Glutamatergic neuron (in vitro differentiated cells): ENCODE measurements around the gene CFAP299. TPM values are rescaled to one million over a fixed set of nuclear protein-coding genes. Genes with fewer than 3 reads are reported as not detected.

ENCODE experiments used
- DNase-seq: peaks from one replicate; pipeline ENCODE4 v3.0.0; 2022
- H3K27ac Mint-ChIP-seq: one replicate; pipeline ENCODE4 v1.8.0; 2020; ENCODE audit warnings: mild to moderate bottlenecking, mixed read lengths, inconsistent platforms; ENCODE audit not compliant: unreplicated experiment
- H3K27me3 Mint-ChIP-seq: one replicate; pipeline ENCODE4 v1.8.0; 2020; ENCODE audit warnings: mild to moderate bottlenecking, moderate library complexity, mixed read lengths, inconsistent platforms; ENCODE audit not compliant: unreplicated experiment
- H3K36me3 Mint-ChIP-seq: one replicate; pipeline ENCODE4 v1.8.0; 2020; ENCODE audit warnings: mild to moderate bottlenecking, mixed read lengths, inconsistent platforms; ENCODE audit not compliant: unreplicated experiment
- H3K4me1 Mint-ChIP-seq: one replicate; pipeline ENCODE4 v1.8.0; 2020; ENCODE audit warnings: mild to moderate bottlenecking, low read depth, mixed read lengths, inconsistent platforms; ENCODE audit not compliant: unreplicated experiment
- H3K4me3 Mint-ChIP-seq: one replicate; pipeline ENCODE4 v1.8.0; 2020; ENCODE audit warnings: mild to moderate bottlenecking, mixed read lengths, inconsistent platforms; ENCODE audit not compliant: unreplicated experiment
- H3K9me3 Mint-ChIP-seq: one replicate; pipeline ENCODE4 v1.8.0; 2020; ENCODE audit warnings: mild to moderate bottlenecking, moderate library complexity, mixed read lengths, inconsistent platforms; ENCODE audit not compliant: unreplicated experiment
- total RNA-seq: library from RNA; stranded (reverse); fragmentation: NEBNext Ultra II Directional; extraction: Animal tissue kit (Norgen Biotek cat#: 25700); gene quantifications from one replicate; pipeline ENCODE4 v1.2.1, GENCODE V29; 2021; ENCODE audit not compliant: unreplicated experiment
- TF ChIP-seq, protein P1 (sequence below): fragments of 200-600 bp; sonication (generic); IDR thresholded peaks from one replicate; pipeline ENCODE4 v1.5.0; 2021; ENCODE audit not compliant: partially characterized antibody, unreplicated experiment

CFAP299 gene
- total RNA-seq, 1 donor from 2014 or later: not detected

DNA sequence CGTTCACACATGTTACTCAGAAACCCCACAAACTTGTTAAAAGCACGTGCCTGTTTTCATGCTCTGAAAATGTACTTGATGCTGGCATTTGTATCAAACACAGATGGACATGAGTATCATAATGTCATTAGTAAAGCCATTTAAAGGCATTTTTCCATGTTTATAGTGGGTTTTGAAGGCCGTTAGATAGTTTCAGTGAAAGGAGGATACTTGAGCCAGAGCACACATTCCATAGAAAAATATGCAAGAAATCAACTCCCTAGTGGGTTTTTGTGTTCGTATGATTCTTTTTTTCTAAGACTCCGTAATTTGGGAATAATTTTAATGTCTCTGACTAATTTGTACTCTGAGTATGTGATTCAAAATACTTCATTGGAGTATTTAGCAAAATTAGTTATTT, 478.7 kb downstream of the CFAP299 start:
- no peak for DNase-seq
- no peaks in the 10 kb centered on the region for H3K9me3 Mint-ChIP-seq
- TF ChIP-seq, protein P1, sequence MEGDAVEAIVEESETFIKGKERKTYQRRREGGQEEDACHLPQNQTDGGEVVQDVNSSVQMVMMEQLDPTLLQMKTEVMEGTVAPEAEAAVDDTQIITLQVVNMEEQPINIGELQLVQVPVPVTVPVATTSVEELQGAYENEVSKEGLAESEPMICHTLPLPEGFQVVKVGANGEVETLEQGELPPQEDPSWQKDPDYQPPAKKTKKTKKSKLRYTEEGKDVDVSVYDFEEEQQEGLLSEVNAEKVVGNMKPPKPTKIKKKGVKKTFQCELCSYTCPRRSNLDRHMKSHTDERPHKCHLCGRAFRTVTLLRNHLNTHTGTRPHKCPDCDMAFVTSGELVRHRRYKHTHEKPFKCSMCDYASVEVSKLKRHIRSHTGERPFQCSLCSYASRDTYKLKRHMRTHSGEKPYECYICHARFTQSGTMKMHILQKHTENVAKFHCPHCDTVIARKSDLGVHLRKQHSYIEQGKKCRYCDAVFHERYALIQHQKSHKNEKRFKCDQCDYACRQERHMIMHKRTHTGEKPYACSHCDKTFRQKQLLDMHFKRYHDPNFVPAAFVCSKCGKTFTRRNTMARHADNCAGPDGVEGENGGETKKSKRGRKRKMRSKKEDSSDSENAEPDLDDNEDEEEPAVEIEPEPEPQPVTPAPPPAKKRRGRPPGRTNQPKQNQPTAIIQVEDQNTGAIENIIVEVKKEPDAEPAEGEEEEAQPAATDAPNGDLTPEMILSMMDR: no peak
- H3K4me1 Mint-ChIP-seq: no peaks in the 10 kb centered on the region
- H3K4me3 Mint-ChIP-seq: no peak overlapping the region
- peaks cover 2% of the 10 kb centered on the region for H3K27me3 Mint-ChIP-seq
- no peaks in the 10 kb centered on the region for H3K36me3 Mint-ChIP-seq
- no peak overlapping the region for H3K27ac Mint-ChIP-seq

DNA sequence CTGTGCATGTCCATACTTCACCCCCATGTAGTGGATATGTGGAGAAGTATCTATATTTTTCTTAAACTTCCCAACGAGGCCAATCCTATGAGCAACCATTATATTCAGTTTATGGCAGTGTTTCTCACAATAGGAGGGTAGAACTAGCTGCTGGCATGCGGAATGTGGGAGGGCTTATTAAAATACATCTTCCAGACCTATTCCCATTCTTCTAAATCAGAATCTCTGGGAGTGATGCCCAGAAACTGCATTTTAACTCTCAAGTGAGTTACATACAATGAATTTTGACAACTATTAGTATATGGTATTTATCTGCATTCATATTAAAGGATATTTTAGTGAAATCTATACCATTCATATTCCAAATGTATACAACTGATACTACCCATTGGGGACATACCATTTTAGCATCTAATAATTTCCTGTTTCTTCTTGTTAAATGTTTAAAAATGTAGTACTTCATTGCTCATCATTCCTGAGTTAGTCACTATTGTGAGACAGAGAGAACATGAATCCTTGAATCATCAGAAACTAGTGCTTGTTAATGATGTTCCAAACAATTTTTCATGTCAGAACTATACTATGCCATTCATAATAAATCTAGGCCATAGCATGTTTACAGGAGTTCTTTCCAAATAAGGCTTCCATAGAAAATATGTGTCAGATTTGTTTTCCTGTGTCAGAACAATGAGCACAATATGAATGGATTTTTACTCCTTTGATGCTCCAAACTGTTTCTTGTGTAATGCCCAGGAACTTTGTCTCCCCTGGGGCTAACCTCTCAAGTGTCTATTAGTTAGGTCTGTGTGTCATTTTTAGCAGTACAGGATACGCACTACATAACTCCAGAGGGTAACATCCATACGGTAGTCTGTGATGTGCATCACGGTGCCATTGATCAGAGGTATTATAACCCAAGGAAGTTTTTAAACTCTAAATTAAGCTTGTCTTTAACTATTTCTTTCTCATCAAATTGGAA, 496.1 kb downstream of the CFAP299 start:
- no peak overlapping the region for H3K27ac Mint-ChIP-seq
- DNase-seq: no peak
- no peaks in the 10 kb centered on the region for H3K27me3 Mint-ChIP-seq
- TF ChIP-seq, protein P1: no peak
- H3K4me1 Mint-ChIP-seq: no peaks in the 10 kb centered on the region
- no peak overlapping the region for H3K4me3 Mint-ChIP-seq
- peaks cover 3% of the 10 kb centered on the region for H3K36me3 Mint-ChIP-seq
- no peaks in the 10 kb centered on the region for H3K9me3 Mint-ChIP-seq

GRCh38 chr4:80839281-80839680, 503.8 kb downstream of the CFAP299 start:
- H3K27me3 Mint-ChIP-seq: peaks cover 2% of the 10 kb centered on the region
- no peak overlapping the region for H3K27ac Mint-ChIP-seq
- H3K4me3 Mint-ChIP-seq: no peak overlapping the region
- H3K9me3 Mint-ChIP-seq: no peaks in the 10 kb centered on the region
- no peak for DNase-seq
- TF ChIP-seq, protein P1: no peak
- H3K4me1 Mint-ChIP-seq: no peaks in the 10 kb centered on the region
- H3K36me3 Mint-ChIP-seq: no peaks in the 10 kb centered on the region

- Mint-ChIP-seq H3K27me3 (peaks cover 2% of the 10 kb centered on the region), H3K4me3 (no peak overlapping the region), H3K4me1 (no peaks in the 10 kb centered on the region), H3K36me3 (no peaks in the 10 kb centered on the region), H3K9me3 (no peaks in the 10 kb centered on the region), H3K27ac (no peak overlapping the region)
- TF ChIP-seq, protein P1: no peak
- DNase-seq: no peak
Observed at GRCh38 chr4:80839792-80840191, 504.3 kb downstream of the CFAP299 start.

DNA sequence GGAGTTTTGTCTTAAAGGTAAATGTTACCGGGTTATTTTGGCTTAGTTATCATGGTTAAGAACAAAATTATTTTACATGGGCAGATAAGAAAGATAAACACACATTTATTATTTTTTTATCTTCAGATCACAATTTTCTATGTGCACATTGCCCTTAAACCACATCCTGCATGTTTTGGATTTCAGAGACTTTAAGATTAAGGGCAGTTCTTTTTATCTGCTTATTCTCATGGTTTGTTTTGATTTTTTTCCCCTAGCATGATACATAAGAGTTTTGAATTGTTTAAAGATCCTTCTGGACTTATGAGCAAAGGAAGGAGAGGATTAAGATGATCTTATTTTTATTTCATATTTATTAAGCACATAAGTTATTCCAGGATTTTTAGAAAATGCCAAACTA, 504.9 kb downstream of the CFAP299 start:
- no peak for DNase-seq
- H3K4me1 Mint-ChIP-seq: no peaks in the 10 kb centered on the region
- H3K27me3 Mint-ChIP-seq: peaks cover 2% of the 10 kb centered on the region
- H3K27ac Mint-ChIP-seq: no peak overlapping the region
- no peak overlapping the region for H3K4me3 Mint-ChIP-seq
- TF ChIP-seq, protein P1: no peak
- H3K36me3 Mint-ChIP-seq: peaks cover 4% of the 10 kb centered on the region
- peaks cover 2% of the 10 kb centered on the region for H3K9me3 Mint-ChIP-seq
